ENCODE data around the gene KDM6A. TPM values are rescaled to one million over a fixed set of nuclear protein-coding genes. Genes with fewer than 3 reads are reported as not detected.

Gene KDM6A
- total and polyA plus RNA-seq, 2 donors (not counting 1 experiment from before 2014, with no cell fraction given) = 33.3 to 57.0 TPM

DNA sequence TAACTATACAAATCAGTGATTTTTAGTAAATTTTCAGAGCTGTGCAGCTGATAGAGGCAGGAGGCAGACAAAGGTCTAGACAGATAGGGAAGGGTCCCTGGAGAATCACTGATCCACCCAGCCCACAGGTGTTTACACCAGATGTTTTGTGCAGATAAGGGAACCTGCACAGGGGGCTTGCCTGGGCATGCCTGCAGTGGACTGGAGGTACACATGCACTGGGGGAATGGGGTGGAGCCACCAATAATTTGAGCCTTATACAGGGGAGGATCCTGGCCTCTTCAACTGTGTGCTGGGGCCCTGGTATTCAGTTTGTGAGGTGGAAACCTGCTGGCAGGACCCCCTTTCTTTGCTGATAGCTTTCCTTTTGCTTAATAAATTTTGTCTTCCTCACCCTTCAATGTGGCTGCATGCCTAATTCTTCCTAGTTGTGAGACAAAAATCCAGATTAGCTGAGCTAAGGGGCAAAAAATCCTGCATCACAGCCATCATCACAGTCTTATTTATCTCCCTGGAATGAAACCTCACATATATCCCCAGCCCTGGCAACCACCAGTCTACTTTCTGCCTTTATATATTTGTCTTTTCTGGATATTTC, 102.8 kb downstream of the KDM6A start:
- no peaks in the 10 kb centered on the region for H3K27me3 ChIP-seq (replicated peaks in 1 of 4; ENCODE audit: control extremely low read depth in 1 of 4, control insufficient read depth in 3 of 4, insufficient read depth in 4 of 4, low read length in 3 of 4)
- H3K27ac ChIP-seq (ENCODE audit: low read length in 2 of 2) = no peak overlapping the region
- H4K20me1 ChIP-seq (ENCODE audit: control insufficient read depth, insufficient read depth, low read length, poor library complexity, severe bottlenecking) = peaks cover 52% of the 10 kb centered on the region
- no peak overlapping the region for H3K9ac ChIP-seq (ENCODE audit: low read length)
- H3K4me3 Mint-ChIP-seq = no peak overlapping the region
- CTCF ChIA-PET = no interaction called here
- H2AFZ ChIP-seq (ENCODE audit: insufficient read depth, low read depth, low read length, poor library complexity, severe bottlenecking) = no peak overlapping the region
- peaks cover 2 to 10% (median 5%) of the 10 kb centered on the region in 3 donors for H3K9me3 ChIP-seq (ENCODE audit: control extremely low read depth in 1 of 3, control insufficient read depth in 2 of 3, insufficient read depth in 1 of 3, low read length in 2 of 3)
- no peak overlapping the region for H3K4me3 ChIP-seq (ENCODE audit: control extremely low read depth in 1 of 5, extremely low read depth in 1 of 5, insufficient read depth in 1 of 5, low read depth in 2 of 5, low read length in 4 of 5)
- ATAC-seq (ENCODE audit: low read depth) = no peak
- POLR2A ChIA-PET = no interaction called here
- no peaks in the 10 kb centered on the region for H3K4me1 ChIP-seq (ENCODE audit: control insufficient read depth in 2 of 2, insufficient read depth in 2 of 2, low read length in 2 of 2)
- intact Hi-C loops (cut with micrococcal nuclease) = loop anchor here (5.0 kb wide), 1 partner anchor 37 kb away; no protein-coding TSS in a partner anchor
- no peaks in the 10 kb centered on the region for H3K27me3 Mint-ChIP-seq
- H3K27ac Mint-ChIP-seq = no peak overlapping the region
- peaks cover 3% of the 10 kb centered on the region for H3K9me3 Mint-ChIP-seq (ENCODE audit: insufficient read depth)
- no peak for DNase-seq
- H3K79me2 ChIP-seq (ENCODE audit: control insufficient read depth, insufficient read depth, low read length) = peaks cover 96% of the 10 kb centered on the region
- TF ChIP-seq, protein P1, sequence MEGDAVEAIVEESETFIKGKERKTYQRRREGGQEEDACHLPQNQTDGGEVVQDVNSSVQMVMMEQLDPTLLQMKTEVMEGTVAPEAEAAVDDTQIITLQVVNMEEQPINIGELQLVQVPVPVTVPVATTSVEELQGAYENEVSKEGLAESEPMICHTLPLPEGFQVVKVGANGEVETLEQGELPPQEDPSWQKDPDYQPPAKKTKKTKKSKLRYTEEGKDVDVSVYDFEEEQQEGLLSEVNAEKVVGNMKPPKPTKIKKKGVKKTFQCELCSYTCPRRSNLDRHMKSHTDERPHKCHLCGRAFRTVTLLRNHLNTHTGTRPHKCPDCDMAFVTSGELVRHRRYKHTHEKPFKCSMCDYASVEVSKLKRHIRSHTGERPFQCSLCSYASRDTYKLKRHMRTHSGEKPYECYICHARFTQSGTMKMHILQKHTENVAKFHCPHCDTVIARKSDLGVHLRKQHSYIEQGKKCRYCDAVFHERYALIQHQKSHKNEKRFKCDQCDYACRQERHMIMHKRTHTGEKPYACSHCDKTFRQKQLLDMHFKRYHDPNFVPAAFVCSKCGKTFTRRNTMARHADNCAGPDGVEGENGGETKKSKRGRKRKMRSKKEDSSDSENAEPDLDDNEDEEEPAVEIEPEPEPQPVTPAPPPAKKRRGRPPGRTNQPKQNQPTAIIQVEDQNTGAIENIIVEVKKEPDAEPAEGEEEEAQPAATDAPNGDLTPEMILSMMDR (IDR thresholded peaks at IDR 0.05) = no peak
- no peak for TF ChIP-seq EZH2 (IDR thresholded peaks at IDR 0.05; ENCODE audit: borderline replicate concordance, insufficient read depth, low read depth, low read length, poor library complexity, severe bottlenecking)
- H3K4me2 ChIP-seq (replicated peaks; ENCODE audit: low read depth, low read length, poor library complexity, severe bottlenecking) = no peak overlapping the region
- peaks cover 2% of the 10 kb centered on the region in 2 experiments for H3K36me3 ChIP-seq (replicated peaks in 1 of 2; ENCODE audit: control extremely low read depth in 1 of 2, control insufficient read depth in 1 of 2, extremely low read depth in 1 of 2, insufficient read depth in 2 of 2, low read length in 1 of 2)
- peaks cover 10% of the 10 kb centered on the region for H3K4me1 Mint-ChIP-seq

DNA sequence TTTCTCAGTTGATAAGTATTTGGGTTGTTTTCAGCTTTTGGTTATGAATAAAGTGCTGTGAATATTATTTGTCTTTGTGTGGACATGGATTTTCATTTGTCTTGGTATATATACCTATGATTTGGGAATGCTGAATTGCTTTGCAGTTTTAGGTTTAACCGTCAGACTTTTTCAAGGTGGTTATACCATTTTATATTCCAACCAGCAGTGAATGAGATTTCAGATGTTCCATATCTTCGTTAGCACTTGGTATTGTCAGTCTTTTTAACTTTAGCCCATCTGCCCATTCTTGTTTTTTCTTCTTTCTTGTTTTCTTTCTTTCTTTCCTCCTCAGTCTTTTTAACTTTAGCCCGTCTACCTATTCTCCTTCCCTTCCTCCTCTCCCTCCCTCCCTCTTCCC, 106.0 kb downstream of the KDM6A start:
- Histone ChIP-seq H3K4me2 (replicated peaks; ENCODE audit: low read depth, low read length, poor library complexity, severe bottlenecking) (no peak overlapping the region), H3K27me3 (replicated peaks in 1 of 4; ENCODE audit: control extremely low read depth in 1 of 4, control insufficient read depth in 3 of 4, insufficient read depth in 4 of 4, low read length in 3 of 4) (no peaks in the 10 kb centered on the region), H4K20me1 (ENCODE audit: control insufficient read depth, insufficient read depth, low read length, poor library complexity, severe bottlenecking) (peaks cover 72% of the 10 kb centered on the region), H3K9me3 (ENCODE audit: control extremely low read depth in 1 of 3, control insufficient read depth in 2 of 3, insufficient read depth in 1 of 3, low read length in 2 of 3) (peaks cover 0 to 5% (median 5%) of the 10 kb centered on the region in 3 donors), H2AFZ (ENCODE audit: insufficient read depth, low read depth, low read length, poor library complexity, severe bottlenecking) (no peak overlapping the region), H3K36me3 (replicated peaks in 1 of 2; ENCODE audit: control extremely low read depth in 1 of 2, control insufficient read depth in 1 of 2, extremely low read depth in 1 of 2, insufficient read depth in 2 of 2, low read length in 1 of 2) (peaks cover 2% of the 10 kb centered on the region in 2 experiments), H3K9ac (ENCODE audit: low read length) (no peak overlapping the region), H3K27ac (ENCODE audit: low read length in 2 of 2) (no peak overlapping the region), H3K79me2 (ENCODE audit: control insufficient read depth, insufficient read depth, low read length) (peaks cover 92% of the 10 kb centered on the region), H3K4me3 (ENCODE audit: control extremely low read depth in 1 of 5, extremely low read depth in 1 of 5, insufficient read depth in 1 of 5, low read depth in 2 of 5, low read length in 4 of 5) (no peak overlapping the region), H3K4me1 (ENCODE audit: control insufficient read depth in 2 of 2, insufficient read depth in 2 of 2, low read length in 2 of 2) (no peaks in the 10 kb centered on the region)
- H3K27ac Mint-ChIP-seq = no peak overlapping the region
- no peak overlapping the region for H3K4me3 Mint-ChIP-seq
- H3K27me3 Mint-ChIP-seq = no peaks in the 10 kb centered on the region
- POLR2A ChIA-PET = no interaction called here
- DNase-seq = no peak
- peaks cover 14% of the 10 kb centered on the region for H3K4me1 Mint-ChIP-seq
- CTCF ChIA-PET = no interaction called here
- 100% methylated on average over 1 of the region's 3 CpGs for WGBS (ENCODE audit: insufficient coverage)
- intact Hi-C loops (cut with micrococcal nuclease) = loop anchor here (5.0 kb wide), 1 partner anchor 33 kb away; no protein-coding TSS in a partner anchor
- TF ChIP-seq, protein P1 (IDR thresholded peaks at IDR 0.05) = no peak
- no peak for TF ChIP-seq EZH2 (IDR thresholded peaks at IDR 0.05; ENCODE audit: borderline replicate concordance, insufficient read depth, low read depth, low read length, poor library complexity, severe bottlenecking)
- ATAC-seq (ENCODE audit: low read depth) = no peak
- peaks cover 3% of the 10 kb centered on the region for H3K9me3 Mint-ChIP-seq (ENCODE audit: insufficient read depth)

All from B cell (primary cell).